Chondrocyte (in vitro differentiated cells): Measurements from ENCODE around the gene PTPRN2. TPM values are rescaled to one million over a fixed set of nuclear protein-coding genes. Genes with fewer than 3 reads are reported as not detected.
"Not testable (repeated sequence)": the region's sequence is repeated elsewhere in the genome, so short reads cannot be mapped to it uniquely, and the experiment has no call there.

Experiments used
- DNase-seq: peaks from one replicate; pipeline ENCODE4 v3.0.0; 2021; ENCODE audit warnings: mixed read lengths, low spot score
- H3K27ac Mint-ChIP-seq: one replicate; pipeline ENCODE4 v1.8.0; 2021; ENCODE audit warnings: mild to moderate bottlenecking, moderate library complexity, mixed read lengths; ENCODE audit not compliant: unreplicated experiment
- H3K27me3 Mint-ChIP-seq: 2 replicates; pipeline ENCODE4 v1.8.0; 2021; ENCODE audit warnings: low read depth, mixed read lengths
- H3K36me3 Mint-ChIP-seq: 2 replicates; pipeline ENCODE4 v1.8.0; 2021; ENCODE audit warnings: low read depth, mixed read lengths
- H3K4me1 Mint-ChIP-seq: 2 replicates; pipeline ENCODE4 v1.8.0; 2021; ENCODE audit warnings: low read depth, mild to moderate bottlenecking, mixed read lengths
- H3K4me3 Mint-ChIP-seq: one replicate; pipeline ENCODE4 v1.8.0; 2021; ENCODE audit warnings: mild to moderate bottlenecking, moderate library complexity, mixed read lengths; ENCODE audit not compliant: unreplicated experiment
- H3K9me3 Mint-ChIP-seq: 2 replicates; pipeline ENCODE4 v1.8.0; 2021; ENCODE audit warnings: low read depth, mixed read lengths
- total RNA-seq: library from RNA; stranded (reverse); gene quantifications from 3 replicates; pipeline ENCODE4 v1.2.1, GENCODE V29; 2021
- TF ChIP-seq, protein P1 (sequence below): fragments of 200-600 bp; sonication (generic); IDR thresholded peaks from 2 replicates; pipeline ENCODE4 v1.5.0; 2021; ENCODE audit warnings: antibody characterized with exemption, mild to moderate bottlenecking, moderate library complexity

The PTPRN2 gene
- total RNA-seq, 1 donor from 2014 or later = 0.30 TPM

- Mint-ChIP-seq H3K4me1 (no peaks in the 10 kb centered on the region), H3K9me3 (peaks cover 37% of the 10 kb centered on the region), H3K27ac (no peak overlapping the region), H3K36me3 (no peaks in the 10 kb centered on the region), H3K4me3 (no peak overlapping the region), H3K27me3 (no peaks in the 10 kb centered on the region)
- TF ChIP-seq, protein P1, sequence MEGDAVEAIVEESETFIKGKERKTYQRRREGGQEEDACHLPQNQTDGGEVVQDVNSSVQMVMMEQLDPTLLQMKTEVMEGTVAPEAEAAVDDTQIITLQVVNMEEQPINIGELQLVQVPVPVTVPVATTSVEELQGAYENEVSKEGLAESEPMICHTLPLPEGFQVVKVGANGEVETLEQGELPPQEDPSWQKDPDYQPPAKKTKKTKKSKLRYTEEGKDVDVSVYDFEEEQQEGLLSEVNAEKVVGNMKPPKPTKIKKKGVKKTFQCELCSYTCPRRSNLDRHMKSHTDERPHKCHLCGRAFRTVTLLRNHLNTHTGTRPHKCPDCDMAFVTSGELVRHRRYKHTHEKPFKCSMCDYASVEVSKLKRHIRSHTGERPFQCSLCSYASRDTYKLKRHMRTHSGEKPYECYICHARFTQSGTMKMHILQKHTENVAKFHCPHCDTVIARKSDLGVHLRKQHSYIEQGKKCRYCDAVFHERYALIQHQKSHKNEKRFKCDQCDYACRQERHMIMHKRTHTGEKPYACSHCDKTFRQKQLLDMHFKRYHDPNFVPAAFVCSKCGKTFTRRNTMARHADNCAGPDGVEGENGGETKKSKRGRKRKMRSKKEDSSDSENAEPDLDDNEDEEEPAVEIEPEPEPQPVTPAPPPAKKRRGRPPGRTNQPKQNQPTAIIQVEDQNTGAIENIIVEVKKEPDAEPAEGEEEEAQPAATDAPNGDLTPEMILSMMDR = no peak
- DNase-seq = no peak
Observed at GRCh38 chr7:158255558-158255957, 332.1 kb downstream of the PTPRN2 start.

GRCh38 chr7:158255156-158255555, 332.5 kb downstream of the PTPRN2 start:
- Mint-ChIP-seq H3K9me3 (peaks cover 36% of the 10 kb centered on the region), H3K36me3 (no peaks in the 10 kb centered on the region)

DNA sequence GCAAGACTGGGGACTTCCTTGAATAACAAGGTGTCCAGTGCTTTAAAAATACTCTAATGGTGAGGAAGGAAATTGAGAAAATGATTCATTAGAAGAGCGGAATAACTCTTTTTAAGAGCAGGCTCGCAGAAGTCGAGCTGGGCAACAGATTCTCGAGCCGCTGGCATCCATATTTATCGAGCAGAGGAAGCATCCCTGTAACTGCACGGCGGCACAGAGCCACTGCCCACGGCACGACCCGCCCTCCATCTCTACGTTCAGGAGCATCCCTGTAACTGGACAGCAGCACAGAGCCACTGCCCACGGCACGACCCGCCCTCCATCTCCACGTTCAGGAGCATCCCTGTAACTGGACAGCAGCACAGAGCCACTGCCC, 334.0 kb downstream of the PTPRN2 start:
- H3K27me3 Mint-ChIP-seq, H3K36me3 Mint-ChIP-seq, H3K27ac Mint-ChIP-seq, H3K4me1 Mint-ChIP-seq, H3K4me3 Mint-ChIP-seq, DNase-seq: not testable (repeated sequence)
- peaks cover 31% of the 10 kb centered on the region for H3K9me3 Mint-ChIP-seq

More at GRCh38 chr7:158255156-158255555, 332.5 kb downstream of the PTPRN2 start:
- no peak overlapping the region for H3K4me3 Mint-ChIP-seq
- H3K27me3 Mint-ChIP-seq = no peaks in the 10 kb centered on the region
- TF ChIP-seq, protein P1 = no peak
- H3K27ac Mint-ChIP-seq = no peak overlapping the region
- no peaks in the 10 kb centered on the region for H3K4me1 Mint-ChIP-seq
- DNase-seq = no peak

DNA sequence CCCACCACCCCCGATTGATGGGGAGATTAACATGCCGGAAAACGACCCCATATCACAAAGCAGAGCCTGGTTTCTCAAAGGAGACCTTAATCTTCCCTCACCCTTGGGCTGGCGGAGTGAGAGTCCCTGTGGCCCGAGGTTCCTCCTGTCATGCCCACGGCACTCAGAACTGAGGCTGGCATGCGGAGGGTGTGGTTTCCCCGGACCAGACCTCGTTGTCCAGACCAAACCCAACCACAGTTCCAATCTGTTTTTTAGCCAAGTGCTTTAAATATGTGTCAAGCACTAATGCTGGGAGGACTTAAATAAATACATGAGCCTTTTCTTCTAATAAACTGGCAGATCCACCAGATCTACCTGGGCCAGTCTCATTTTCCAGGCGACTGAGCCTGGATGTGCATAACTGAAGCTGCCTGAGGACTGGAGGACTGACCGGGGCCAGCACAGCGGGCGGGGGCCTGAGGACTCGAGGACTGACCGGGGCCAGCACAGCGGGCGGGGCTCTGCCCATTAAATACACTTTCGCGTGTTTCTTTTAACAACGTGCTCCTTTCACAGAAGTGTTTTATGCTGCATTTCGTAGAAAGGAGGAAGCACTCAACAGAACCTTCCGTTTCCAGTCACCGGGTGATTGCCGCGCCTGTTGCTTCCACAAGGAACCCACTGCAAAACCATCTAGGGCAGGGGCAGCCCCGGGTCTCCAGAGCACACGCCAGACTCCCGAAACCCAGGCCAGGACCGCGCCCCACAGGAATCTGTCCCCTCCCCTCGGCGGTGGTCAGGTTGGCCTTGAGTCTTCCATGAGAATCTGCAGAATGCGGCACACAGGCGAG, 334.6 kb downstream of the PTPRN2 start:
- Mint-ChIP-seq H3K27ac (no peak overlapping the region), H3K4me1 (no peaks in the 10 kb centered on the region), H3K4me3 (no peak overlapping the region), H3K36me3 (no peaks in the 10 kb centered on the region), H3K27me3 (no peaks in the 10 kb centered on the region), H3K9me3 (peaks cover 27% of the 10 kb centered on the region)
- TF ChIP-seq, protein P1 = no peak
- no peak for DNase-seq

DNA sequence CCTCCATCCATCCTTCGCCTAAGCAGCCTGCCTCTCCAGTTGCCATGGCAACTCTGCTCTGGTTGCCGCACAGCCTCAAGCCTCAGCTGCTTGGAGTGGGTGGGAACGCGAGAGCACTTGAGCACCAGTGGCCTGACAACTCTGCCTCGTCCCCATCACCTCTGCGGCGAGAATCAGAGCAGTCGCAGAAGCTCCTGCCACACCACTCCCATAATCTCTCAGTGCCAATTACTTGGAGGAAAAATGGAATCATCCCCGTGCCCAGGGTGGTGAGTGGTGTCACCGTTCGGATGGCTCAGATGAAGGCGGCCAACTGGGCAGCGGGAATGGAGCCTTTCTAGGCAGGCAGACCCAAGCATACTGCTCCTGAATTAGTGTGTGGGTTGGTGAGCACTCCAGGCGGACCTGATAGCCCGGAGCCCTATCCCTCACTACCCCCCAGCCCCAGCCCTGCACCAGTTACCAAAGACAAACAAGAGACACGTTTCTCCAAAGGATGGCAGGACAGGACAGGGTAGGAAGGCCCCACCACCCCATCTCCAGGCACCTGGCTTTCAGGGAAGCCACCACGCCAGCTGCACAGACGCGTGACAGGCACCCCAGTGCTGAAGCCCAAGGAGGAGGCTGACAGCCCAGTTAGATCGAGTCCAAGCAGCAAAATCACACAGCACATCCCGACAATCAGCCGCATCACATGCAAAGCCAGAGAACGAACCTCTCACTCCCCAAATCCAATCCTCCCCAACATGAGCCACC, 335.4 kb downstream of the PTPRN2 start:
- H3K4me1 Mint-ChIP-seq = no peaks in the 10 kb centered on the region
- no peak for DNase-seq
- peaks cover 24% of the 10 kb centered on the region for H3K9me3 Mint-ChIP-seq
- no peak overlapping the region for H3K27ac Mint-ChIP-seq
- no peaks in the 10 kb centered on the region for H3K36me3 Mint-ChIP-seq
- TF ChIP-seq, protein P1 = no peak
- H3K4me3 Mint-ChIP-seq = no peak overlapping the region
- no peaks in the 10 kb centered on the region for H3K27me3 Mint-ChIP-seq
